ENCODE measurements around the gene DPP6.

- TF ChIP-seq CTCF (IDR thresholded peaks at IDR 0.05) (no peak), POLR2A (IDR thresholded peaks at IDR 0.05) (no peak)
Observed at GRCh38 chr7:154631162-154631561, 579.0 kb downstream of the DPP6 start.
